Stromal cell of bone marrow (primary cell): ENCODE data around the gene IL4I1.

ENCODE experiments used
- DNase-seq: peaks from one replicate; pipeline ENCODE4 v3.0.0-alpha.2; 2012; ENCODE audit warnings: low read depth

The IL4I1 gene

GRCh38 chr19:49924004-49924880 lies 27.6 kb upstream of the IL4I1 start:
- no peak for DNase-seq

- DNase-seq: no peak
These were observed 26.6 kb upstream of the IL4I1 start for GRCh38 chr19:49923055-49924003.

DNA sequence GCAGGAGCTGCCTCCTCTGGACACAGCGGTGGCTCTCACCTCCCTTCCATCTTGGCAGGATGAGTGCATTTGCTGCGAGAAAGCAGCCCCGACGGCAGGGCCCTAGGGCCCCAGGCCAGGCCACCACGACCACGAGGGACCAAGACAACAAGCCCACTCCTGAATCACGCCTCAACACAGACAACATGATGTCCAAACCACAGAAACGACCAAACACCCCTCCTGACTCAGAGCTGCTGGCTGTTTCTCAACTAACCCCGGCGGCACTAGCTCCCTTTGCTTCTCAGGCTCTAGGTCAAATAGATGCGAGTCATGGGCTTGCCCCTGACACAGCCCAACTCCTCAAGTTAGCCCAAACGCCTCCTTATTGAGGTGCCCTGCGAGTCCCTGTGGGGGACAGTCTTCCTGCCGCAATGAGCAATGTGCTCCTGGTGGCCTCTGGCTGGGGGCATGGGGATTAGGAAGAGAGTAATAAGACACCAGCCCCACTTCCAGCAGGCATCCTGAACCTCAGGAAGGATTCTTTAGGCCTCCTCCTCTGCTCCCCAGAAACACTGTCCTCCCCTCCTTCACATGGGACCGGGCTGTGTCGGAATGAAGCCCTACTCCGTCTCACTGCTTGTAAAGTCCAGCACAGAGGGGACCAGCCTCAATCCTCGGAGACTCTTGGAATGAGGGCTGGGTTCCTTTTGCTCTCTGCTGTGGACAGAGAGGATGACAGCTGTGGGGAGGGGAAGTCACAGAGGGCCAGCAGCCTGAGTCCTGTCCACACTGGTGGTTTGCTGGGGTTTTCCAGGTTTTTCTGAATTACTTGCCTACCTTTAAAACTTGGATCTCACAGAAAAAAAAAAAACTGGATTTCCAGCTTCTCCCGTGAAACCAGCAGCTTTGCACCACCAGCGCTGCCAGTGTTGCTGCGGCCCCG lies 25.4 kb upstream of the IL4I1 start:
- peak; percentile 66 for DNase-seq

GRCh38 chr19:49920624-49921363 lies 24.1 kb upstream of the IL4I1 start:
- no peak for DNase-seq

DNA sequence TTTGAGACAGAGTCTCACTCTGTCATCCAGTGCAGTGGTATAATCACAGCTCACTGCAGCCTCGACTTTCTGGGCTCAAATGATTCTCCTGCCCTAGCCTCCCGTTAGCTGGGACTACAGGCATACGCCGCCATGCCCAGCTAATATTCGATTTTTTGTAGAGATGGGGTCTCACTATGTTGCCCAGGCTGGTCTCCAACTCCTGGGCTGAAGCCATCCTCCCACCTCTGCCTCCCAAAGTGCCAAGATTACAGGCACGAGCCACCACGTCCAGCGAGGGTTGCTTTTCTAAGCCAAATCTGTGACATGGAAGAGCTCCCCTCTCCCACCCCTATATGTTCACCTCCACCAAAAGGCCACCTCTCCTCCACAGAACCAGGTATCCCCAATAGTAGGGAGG lies 21.4 kb upstream of the IL4I1 start:
- DNase-seq: no peak

- DNase-seq: no peak
These were observed 20.4 kb upstream of the IL4I1 start for GRCh38 chr19:49916839-49917733.

- DNase-seq: no peak
These were observed 18.6 kb upstream of the IL4I1 start for GRCh38 chr19:49915271-49915670.

GRCh38 chr19:49913720-49914119 lies 17.0 kb upstream of the IL4I1 start:
- DNase-seq: no peak

DNA sequence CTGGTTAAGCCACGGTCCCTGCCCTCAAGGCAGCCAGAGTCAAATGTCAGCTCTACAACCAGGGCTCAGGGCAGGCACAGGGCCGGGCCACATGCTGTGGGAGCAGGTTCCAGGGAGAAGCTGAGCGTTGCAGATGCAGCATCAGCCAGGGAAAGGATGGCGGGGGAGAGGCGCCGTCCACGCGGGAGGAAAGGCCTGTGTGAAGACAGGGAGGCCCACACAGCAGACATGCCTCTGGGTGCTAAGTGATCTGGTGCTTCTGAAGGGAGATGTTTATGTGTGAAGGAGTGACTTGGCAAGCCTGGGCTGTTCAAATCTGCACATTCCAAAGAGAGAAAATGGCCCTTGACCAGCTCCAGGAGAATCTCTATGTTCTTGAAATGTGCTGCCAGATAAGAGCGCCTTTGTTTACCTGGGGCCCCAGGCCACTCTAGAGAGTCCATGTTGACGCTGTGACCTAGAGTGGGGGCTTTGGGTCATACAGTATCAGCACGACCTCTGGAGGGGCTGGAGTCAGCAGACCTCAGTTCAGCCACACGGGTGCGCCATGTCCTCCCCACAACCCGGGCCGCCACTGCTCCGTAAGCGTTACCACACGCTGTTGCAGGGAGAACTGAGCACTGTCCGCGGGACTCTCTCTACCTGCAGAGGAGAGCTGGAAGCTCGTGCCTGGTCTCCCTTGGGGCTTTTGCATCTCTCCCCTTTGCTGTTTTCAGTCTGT lies 16.4 kb upstream of the IL4I1 start:
- no peak for DNase-seq

DNA sequence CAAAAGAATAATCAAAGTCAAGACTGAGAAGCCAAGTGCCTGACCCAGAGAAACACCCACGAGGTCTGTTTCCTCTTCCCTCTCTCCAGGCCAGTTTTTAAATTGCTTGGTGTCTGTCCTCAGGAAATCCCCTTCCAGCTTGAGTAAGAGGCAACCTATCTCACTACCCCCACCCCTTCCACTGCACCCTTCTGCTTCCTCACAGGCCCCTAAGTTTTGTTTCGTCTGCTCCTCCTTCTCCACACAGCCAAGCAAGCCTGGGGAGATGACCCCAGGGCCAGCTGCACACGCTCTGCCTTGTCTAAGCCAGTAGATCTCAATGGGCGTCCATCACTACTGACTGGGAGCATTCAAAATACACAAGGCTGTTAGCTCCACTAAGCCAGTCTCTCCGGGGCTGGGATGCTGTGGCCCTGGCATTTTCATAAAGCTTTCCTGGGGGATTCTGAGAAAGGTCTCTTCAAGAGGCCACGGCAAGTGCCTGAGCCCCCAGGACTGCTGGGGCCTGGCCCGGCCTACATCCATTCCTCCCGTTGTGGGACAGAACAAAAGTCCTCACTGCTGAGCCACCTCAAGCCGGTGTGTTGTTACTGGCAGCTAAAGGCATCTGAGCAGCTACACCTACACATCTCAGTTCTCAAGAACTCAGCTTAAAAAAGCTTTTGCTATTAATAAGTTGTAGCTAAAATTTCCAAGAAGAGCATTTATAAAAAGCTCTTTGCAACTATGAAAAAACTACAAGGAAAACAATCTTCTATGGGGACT lies 14.9 kb upstream of the IL4I1 start:
- no peak for DNase-seq

DNA sequence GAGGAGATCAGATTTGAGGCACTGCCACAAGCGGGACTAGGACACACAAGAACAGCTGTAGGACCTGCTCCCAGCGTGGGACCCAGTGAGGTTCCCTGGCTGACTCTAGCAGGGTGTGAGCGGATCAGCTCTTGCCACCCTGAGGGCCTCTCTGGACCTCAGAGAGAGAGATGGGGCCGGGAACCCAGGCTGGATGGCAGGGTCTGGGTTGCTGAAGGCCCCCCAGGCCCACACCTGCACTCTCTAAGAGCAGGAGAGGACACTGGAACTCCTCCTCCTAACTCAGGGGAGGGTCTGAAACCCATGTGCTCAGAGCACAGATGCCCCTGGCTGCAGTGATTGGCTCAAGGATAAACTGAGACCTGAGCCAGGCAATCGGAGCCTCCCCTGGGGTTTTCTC lies 13.5 kb upstream of the IL4I1 start:
- no peak for DNase-seq

DNA sequence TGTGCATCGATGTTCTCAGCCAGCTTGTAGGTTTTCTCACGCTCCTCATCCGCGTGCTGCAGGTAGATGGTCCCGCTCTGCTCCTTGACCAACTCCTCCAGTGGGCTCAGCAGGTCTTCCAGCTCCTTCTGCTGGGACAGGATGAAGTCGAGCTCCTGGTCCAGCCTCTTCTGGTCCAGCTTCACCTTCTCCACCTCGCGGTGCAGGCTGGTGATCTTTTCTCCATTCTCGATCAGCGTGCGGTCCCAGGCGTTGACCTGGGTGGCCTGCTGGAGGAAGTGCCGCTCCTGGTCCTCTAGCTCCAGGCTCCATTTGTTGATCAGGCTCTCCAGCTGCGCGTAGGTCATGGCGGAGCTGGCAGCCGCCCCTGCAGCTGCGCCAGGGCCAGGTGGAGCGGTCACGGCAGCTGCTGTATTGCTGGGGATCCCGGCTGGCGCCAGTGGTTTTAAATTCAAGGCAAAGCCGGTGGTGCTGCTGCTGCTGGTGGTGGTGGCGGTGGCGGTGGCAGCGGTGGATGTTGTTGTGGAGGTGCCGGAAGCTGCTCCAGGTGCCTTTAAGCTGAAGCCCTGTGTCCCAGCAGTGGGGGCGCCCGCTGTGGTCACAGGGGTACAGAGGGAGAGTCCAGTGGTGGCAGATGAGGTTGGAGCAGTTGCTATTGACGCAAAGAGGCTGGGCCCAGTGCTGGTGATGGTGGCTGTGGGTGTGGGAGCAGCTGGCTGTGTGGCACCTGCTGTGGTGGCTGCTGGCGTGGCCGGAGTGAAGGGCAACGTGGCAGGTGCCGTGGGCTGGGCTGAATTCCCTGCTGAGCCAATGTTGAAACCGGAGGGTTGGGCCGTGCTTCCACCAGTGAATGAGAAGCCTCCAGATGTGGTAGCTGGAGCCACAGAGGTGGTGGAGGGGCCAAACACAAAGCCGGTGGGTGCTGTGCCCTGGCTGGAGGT lies 12.1 kb upstream of the IL4I1 start:
- no peak for DNase-seq

DNA sequence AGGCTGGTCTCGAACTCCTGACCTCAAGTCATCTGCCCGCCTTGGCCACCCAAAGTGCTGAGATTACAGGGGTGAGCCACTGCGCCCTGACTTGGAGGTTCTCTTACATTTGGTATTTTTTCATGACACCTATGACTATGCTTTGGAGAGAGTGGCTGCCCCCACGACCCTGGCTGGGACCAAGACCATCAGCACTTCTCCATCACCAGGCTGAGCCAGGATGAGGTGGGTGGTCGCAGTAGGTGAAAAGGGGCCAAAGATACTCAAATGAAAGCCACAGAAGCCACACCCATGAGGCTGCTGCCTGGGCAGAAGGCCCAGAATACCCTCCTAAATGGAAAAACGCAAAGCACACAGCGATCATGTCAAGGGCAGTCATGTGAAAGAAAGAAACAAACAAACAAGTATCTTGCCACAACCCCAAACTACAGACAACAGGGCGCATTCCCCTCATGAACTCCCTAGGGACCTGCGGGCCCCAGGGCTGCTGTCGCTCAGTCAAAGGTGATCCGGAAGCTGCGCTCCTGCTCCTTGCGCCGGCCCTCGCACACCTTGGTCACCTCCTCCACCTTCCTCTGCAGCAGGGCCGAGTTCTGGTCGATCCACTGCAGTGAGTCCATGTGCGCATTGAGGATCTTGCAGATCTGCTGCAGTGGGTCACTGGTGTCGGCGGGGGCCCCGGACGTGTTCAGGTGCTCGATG lies 11.2 kb upstream of the IL4I1 start:
- no peak for DNase-seq

GRCh38 chr19:49906879-49907564 lies 10.3 kb upstream of the IL4I1 start:
- no peak for DNase-seq

DNA sequence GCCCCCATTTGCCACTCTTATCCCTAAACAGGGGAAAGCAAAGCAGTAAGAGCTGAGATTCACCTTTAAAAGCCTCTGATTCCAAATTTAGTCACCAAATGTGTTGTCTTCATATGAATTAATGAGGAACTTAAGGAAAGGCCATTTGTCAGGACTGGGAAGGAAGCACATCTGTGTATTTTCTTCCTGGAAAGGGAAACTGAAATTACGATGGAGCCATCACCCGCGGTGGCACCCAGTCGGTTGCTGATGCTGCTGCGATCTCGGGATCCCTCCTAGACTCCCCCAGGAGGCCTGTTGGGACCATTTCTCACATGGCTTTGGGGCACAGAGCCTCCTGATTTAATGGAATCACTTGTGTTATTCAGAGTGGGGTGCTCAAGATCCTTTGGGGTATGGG lies 7.4 kb upstream of the IL4I1 start:
- DNase-seq: no peak

- no peak for DNase-seq
These were observed 955 bp downstream of the IL4I1 start for GRCh38 chr19:49895566-49896297.
